ENCODE data around the gene RAB8B. TPM values are rescaled to one million over a fixed set of nuclear protein-coding genes. Genes with fewer than 3 reads are reported as not detected.

The RAB8B gene
- total and polyA plus RNA-seq, 4 donors, result 34.4 to 104 (median 53.5) TPM

DNA sequence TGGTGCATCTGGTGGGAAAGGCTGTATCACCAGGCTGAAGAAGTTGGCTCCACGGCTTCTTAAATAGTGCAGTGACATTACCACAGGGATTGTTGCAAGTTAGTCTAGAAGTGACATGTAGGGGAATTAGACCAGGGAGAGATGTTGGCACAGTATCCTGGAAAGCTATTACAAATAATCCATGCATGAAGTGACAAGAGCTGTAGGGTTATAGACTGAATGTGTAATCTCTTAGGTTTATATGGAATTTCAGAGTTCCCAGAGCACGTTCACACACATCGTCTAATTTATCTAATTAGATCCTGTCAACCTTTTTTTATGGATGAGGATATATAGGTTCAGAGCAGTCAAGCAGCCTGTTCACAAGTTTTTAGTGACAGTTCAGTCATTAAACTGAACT is 50.7 kb downstream of the RAB8B start:
- Histone ChIP-seq H3K36me3 (ENCODE audit: control insufficient read depth, insufficient read depth, low read length) (no peaks in the 10 kb centered on the region), H3K4me1 (ENCODE audit: control insufficient read depth, insufficient read depth, low read length) (no peaks in the 10 kb centered on the region), H3K27me3 (ENCODE audit: control insufficient read depth, insufficient read depth, low read length) (no peaks in the 10 kb centered on the region), H3K27ac (ENCODE audit: low read depth, low read length) (no peak overlapping the region), H3K4me3 (ENCODE audit: low read depth, low read length) (no peak overlapping the region), H3K9me3 (ENCODE audit: control insufficient read depth, insufficient read depth, low read length) (no peaks in the 10 kb centered on the region)
- no peak for DNase-seq (ENCODE audit: low read depth in 4 of 6, low spot score in 6 of 6)
- WGBS (ENCODE audit: insufficient coverage), result 56% methylated on average over 1 of the region's 3 CpGs

DNA sequence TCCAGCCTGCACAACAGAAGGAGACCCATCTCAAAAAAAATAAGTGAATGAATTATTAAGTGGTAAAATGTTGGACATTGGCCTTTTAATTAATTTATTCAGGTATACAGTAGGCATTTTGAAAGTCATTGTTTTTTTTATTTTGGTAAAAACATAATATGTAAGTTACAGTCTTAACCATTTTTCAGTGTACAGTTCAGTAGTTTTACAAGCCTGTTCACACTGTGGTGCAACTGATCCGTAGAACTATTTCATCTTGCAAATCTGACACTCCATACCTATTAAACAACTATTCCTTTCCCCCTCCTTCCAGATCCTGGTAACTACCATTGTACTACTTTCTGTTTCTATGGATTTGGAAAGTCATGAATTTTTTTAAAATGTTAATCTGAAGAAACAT is 51.9 kb downstream of the RAB8B start:
- H3K9me3 ChIP-seq (ENCODE audit: control insufficient read depth, insufficient read depth, low read length), result no peaks in the 10 kb centered on the region
- H3K27ac ChIP-seq (ENCODE audit: low read depth, low read length), result no peak overlapping the region
- peaks cover 4% of the 10 kb centered on the region for H3K36me3 ChIP-seq (ENCODE audit: control insufficient read depth, insufficient read depth, low read length)
- H3K4me1 ChIP-seq (ENCODE audit: control insufficient read depth, insufficient read depth, low read length), result no peaks in the 10 kb centered on the region
- no CpG with 5 or more reads among the region's 1 CpG for WGBS (ENCODE audit: insufficient coverage)
- no peak for DNase-seq (ENCODE audit: low read depth in 4 of 6, low spot score in 6 of 6)
- H3K4me3 ChIP-seq (ENCODE audit: low read depth, low read length), result no peak overlapping the region
- no peaks in the 10 kb centered on the region for H3K27me3 ChIP-seq (ENCODE audit: control insufficient read depth, insufficient read depth, low read length)

GRCh38 chr15:63243101-63243500 is 53.7 kb downstream of the RAB8B start:
- no peak for DNase-seq (ENCODE audit: low read depth in 4 of 6, low spot score in 6 of 6)
- Histone ChIP-seq H3K4me1 (ENCODE audit: control insufficient read depth, insufficient read depth, low read length) (no peaks in the 10 kb centered on the region), H3K27me3 (ENCODE audit: control insufficient read depth, insufficient read depth, low read length) (no peaks in the 10 kb centered on the region), H3K36me3 (ENCODE audit: control insufficient read depth, insufficient read depth, low read length) (peaks cover 9% of the 10 kb centered on the region), H3K4me3 (ENCODE audit: low read depth, low read length) (no peak overlapping the region), H3K9me3 (ENCODE audit: control insufficient read depth, insufficient read depth, low read length) (no peaks in the 10 kb centered on the region), H3K27ac (ENCODE audit: low read depth, low read length) (no peak overlapping the region)
- 100% methylated on average over 1 of the region's 1 CpG for WGBS (ENCODE audit: insufficient coverage)

DNA sequence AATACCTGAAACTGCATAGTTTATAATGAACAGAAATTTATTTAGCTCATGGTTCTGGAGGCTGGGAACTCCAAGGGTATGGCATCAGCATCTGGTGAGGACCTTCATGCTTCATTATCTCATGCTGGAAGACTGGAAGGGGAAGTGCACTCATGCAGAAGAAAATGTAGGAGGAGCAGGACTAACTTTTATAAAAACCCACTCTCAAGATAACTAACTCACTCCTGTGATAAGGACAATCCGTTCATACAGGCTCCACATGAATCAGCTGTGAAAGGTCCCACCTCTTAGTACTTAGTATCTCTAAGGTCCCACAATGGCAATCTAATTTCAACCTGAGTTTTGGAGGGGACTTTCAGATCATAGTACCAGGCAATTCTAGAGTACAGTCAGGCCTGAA is 54.4 kb downstream of the RAB8B start:
- H3K9me3 ChIP-seq (ENCODE audit: control insufficient read depth, insufficient read depth, low read length), result no peaks in the 10 kb centered on the region
- H3K4me1 ChIP-seq (ENCODE audit: control insufficient read depth, insufficient read depth, low read length), result no peaks in the 10 kb centered on the region
- peak overlapping the region; percentile 57 for H3K27ac ChIP-seq (ENCODE audit: low read depth, low read length)
- H3K27me3 ChIP-seq (ENCODE audit: control insufficient read depth, insufficient read depth, low read length), result no peaks in the 10 kb centered on the region
- no peak for DNase-seq (ENCODE audit: low read depth in 4 of 6, low spot score in 6 of 6)
- WGBS (ENCODE audit: insufficient coverage), result 100% methylated on average over 1 of the region's 1 CpG
- H3K4me3 ChIP-seq (ENCODE audit: low read depth, low read length), result no peak overlapping the region
- peaks cover 12% of the 10 kb centered on the region for H3K36me3 ChIP-seq (ENCODE audit: control insufficient read depth, insufficient read depth, low read length)

DNA sequence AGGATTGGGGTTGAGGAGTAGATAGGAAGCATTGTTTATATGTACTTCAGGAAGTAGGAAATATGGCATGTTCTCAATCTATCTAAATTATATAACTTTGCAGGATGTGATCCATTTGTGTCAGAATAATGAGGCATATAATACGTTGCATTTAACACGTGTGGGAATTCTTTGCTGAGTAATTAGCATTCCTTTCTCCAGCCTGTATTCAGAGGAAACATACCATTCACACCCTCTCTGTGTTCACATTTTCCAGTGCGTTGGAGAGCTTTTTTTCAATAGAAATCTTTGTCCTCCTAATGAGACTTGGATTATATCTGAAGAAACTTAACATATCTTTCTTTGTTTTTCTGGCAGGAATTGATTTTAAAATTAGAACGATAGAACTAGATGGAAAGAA is 55.0 kb downstream of the RAB8B start:
- H3K27ac ChIP-seq (ENCODE audit: low read depth, low read length), result peak overlapping the region; percentile 57
- peak in 2 of 6 donors; percentile 33 to 69 for DNase-seq (ENCODE audit: low read depth in 4 of 6, low spot score in 6 of 6)
- H3K4me1 ChIP-seq (ENCODE audit: control insufficient read depth, insufficient read depth, low read length), result no peaks in the 10 kb centered on the region

GRCh38 chr15:63244976-63245645 is 55.7 kb downstream of the RAB8B start:
- Histone ChIP-seq H3K4me1 (ENCODE audit: control insufficient read depth, insufficient read depth, low read length) (no peaks in the 10 kb centered on the region), H3K36me3 (ENCODE audit: control insufficient read depth, insufficient read depth, low read length) (peaks cover 13% of the 10 kb centered on the region), H3K27ac (ENCODE audit: low read depth, low read length) (peak overlapping the region; percentile 53), H3K9me3 (ENCODE audit: control insufficient read depth, insufficient read depth, low read length) (no peaks in the 10 kb centered on the region), H3K4me3 (ENCODE audit: low read depth, low read length) (no peak overlapping the region), H3K27me3 (ENCODE audit: control insufficient read depth, insufficient read depth, low read length) (no peaks in the 10 kb centered on the region)
- DNase-seq (ENCODE audit: low read depth in 4 of 6, low spot score in 6 of 6), result peak in 1 of 6 donors; percentile 20
- WGBS (ENCODE audit: insufficient coverage), result no CpG with 5 or more reads among the region's 5 CpGs

More for the DNA sequence above, 55.0 kb downstream of the RAB8B start:
- Histone ChIP-seq H3K36me3 (ENCODE audit: control insufficient read depth, insufficient read depth, low read length) (peaks cover 12% of the 10 kb centered on the region), H3K4me3 (ENCODE audit: low read depth, low read length) (no peak overlapping the region), H3K9me3 (ENCODE audit: control insufficient read depth, insufficient read depth, low read length) (no peaks in the 10 kb centered on the region), H3K27me3 (ENCODE audit: control insufficient read depth, insufficient read depth, low read length) (no peaks in the 10 kb centered on the region)
- no CpG with 5 or more reads among the region's 4 CpGs for WGBS (ENCODE audit: insufficient coverage)

- no CpG with 5 or more reads among the region's 5 CpGs for WGBS (ENCODE audit: insufficient coverage)
- peaks cover 18% of the 10 kb centered on the region for H3K36me3 ChIP-seq (ENCODE audit: control insufficient read depth, insufficient read depth, low read length)
- H3K27me3 ChIP-seq (ENCODE audit: control insufficient read depth, insufficient read depth, low read length), result no peaks in the 10 kb centered on the region
- no peak for DNase-seq (ENCODE audit: low read depth in 4 of 6, low spot score in 6 of 6)
- no peak overlapping the region for H3K27ac ChIP-seq (ENCODE audit: low read depth, low read length)
- H3K4me3 ChIP-seq (ENCODE audit: low read depth, low read length), result no peak overlapping the region
- H3K9me3 ChIP-seq (ENCODE audit: control insufficient read depth, insufficient read depth, low read length), result no peaks in the 10 kb centered on the region
- no peaks in the 10 kb centered on the region for H3K4me1 ChIP-seq (ENCODE audit: control insufficient read depth, insufficient read depth, low read length)
Observed at GRCh38 chr15:63246691-63247469, 57.5 kb downstream of the RAB8B start.

- Histone ChIP-seq H3K4me1 (ENCODE audit: control insufficient read depth, insufficient read depth, low read length) (no peaks in the 10 kb centered on the region), H3K27me3 (ENCODE audit: control insufficient read depth, insufficient read depth, low read length) (no peaks in the 10 kb centered on the region), H3K4me3 (ENCODE audit: low read depth, low read length) (no peak overlapping the region), H3K27ac (ENCODE audit: low read depth, low read length) (no peak overlapping the region), H3K36me3 (ENCODE audit: control insufficient read depth, insufficient read depth, low read length) (peaks cover 18% of the 10 kb centered on the region), H3K9me3 (ENCODE audit: control insufficient read depth, insufficient read depth, low read length) (no peaks in the 10 kb centered on the region)
- 100% methylated on average over 3 of the region's 4 CpGs for WGBS (ENCODE audit: insufficient coverage)
- DNase-seq (ENCODE audit: low read depth in 4 of 6, low spot score in 6 of 6), result no peak
Observed at GRCh38 chr15:63250312-63250965, 61.0 kb downstream of the RAB8B start.

GRCh38 chr15:63251701-63252100 is 62.3 kb downstream of the RAB8B start:
- Histone ChIP-seq H3K9me3 (ENCODE audit: control insufficient read depth, insufficient read depth, low read length) (no peaks in the 10 kb centered on the region), H3K27me3 (ENCODE audit: control insufficient read depth, insufficient read depth, low read length) (no peaks in the 10 kb centered on the region), H3K27ac (ENCODE audit: low read depth, low read length) (no peak overlapping the region), H3K4me1 (ENCODE audit: control insufficient read depth, insufficient read depth, low read length) (no peaks in the 10 kb centered on the region), H3K4me3 (ENCODE audit: low read depth, low read length) (no peak overlapping the region), H3K36me3 (ENCODE audit: control insufficient read depth, insufficient read depth, low read length) (peaks cover 11% of the 10 kb centered on the region)
- DNase-seq (ENCODE audit: low read depth in 4 of 6, low spot score in 6 of 6), result no peak
- no CpG with 5 or more reads among the region's 2 CpGs for WGBS (ENCODE audit: insufficient coverage)

All from spinal cord (tissue), 10 donors.